Body of pancreas (tissue), 4 donors: ENCODE measurements around the gene GTF3C5.

Source experiments
- CTCF ChIP-seq, 7 experiments: fragments of 450-650 bp in 4 of 7; fragments of 200-600 bp in 3 of 7; sonication (generic) in 3 of 7; IDR thresholded peaks; one replicate each; pipeline ENCODE4 v1.5.1; 2016 to 2019; ENCODE audit warnings: antibody characterized with exemption in 7 of 7
- POLR2A ChIP-seq, 3 donors: fragments of 450-650 bp; IDR thresholded peaks; one replicate each; pipeline ENCODE4 v1.6.1; 2016; ENCODE audit warnings: antibody characterized with exemption in 3 of 3, mild to moderate bottlenecking in 2 of 3

GRCh38 chr9:133049043-133049442, 18.2 kb downstream of the GTF3C5 start:
- TF ChIP-seq CTCF (IDR thresholded peaks at IDR 0.05) (no peak), POLR2A (IDR thresholded peaks at IDR 0.05) (peak in 1 of 3 donors; percentile 4)
